Measurements from ENCODE around the gene FRMD3.
A peak's percentile ranks its signal among the peaks of the same experiment; 100 is the strongest.

The FRMD3 gene

GRCh38 chr9:83538172-83538889 lies at the start of gene FRMD3:
Gene FRMD3, minus strand, starts transcription at chr9:83538401. Its CDS starts 170 bp downstream, at chr9:83538231.
- DNase-seq = peak; percentile 86

- no peak for DNase-seq
Observed at GRCh38 chr9:83584995-83585394, 46.8 kb upstream of the FRMD3 start.

DNA sequence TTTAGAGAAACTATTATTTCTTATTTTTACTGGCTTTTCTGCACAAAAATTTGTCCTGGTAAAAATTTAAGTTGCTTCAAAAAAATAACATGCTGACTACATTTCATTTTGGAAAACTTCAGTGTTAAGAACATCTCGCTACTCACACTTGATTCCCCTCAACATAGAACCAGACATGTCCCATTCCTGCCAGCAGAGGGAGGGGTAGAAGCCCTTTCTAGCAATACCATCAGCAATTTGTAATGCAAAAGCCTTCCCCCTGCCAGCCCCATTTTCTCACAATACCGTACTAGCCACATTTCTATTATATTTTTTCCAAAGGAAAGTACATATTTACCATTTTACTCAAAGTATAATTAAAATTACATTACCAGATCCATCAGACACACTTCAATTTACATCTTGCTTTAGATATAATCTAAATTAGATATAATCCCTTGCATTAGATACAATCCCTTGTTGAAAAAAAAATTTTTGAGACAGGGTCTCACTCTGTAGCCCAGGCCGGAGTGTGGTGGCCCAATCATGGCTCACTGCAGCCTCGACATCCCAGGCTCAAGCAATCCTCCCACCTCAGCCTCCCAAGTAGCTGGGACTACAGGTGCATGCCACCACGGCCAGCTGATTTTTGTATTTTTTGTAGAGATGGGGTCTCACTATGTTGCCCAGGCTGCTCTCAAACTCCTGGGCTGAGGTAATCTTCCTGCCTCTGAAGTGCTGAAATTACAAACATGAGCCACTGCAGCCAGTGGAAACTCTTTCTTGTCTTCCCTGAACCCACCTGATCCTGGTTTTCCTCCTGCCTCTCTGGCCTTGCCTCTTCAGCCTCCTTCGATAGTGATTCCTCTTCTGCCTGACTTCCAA lies 45.2 kb upstream of the FRMD3 start:
- peak; percentile 37 for DNase-seq

DNA sequence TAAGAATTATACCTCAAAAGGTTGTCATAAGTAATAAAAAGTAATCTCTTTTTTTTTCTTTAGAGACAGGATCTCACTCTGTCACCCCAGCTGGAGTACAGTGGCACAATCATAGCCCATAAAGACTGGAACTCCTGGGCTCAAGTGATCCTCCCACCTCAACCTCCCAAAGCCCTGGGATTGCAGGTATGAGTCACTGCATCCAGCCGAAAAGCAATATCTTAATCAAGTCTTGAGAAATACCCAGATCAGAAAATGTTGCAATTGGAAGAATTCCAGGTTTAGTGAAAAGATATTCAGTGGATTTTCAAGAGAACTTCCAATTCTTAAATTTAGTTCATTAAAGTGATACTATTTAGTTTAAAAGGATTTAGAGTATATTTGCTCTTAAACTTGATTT lies 43.8 kb upstream of the FRMD3 start:
- DNase-seq = no peak

GRCh38 chr9:83574482-83574881 lies 36.3 kb upstream of the FRMD3 start:
- no peak for DNase-seq

- DNase-seq = peak; percentile 76
Observed at GRCh38 chr9:83572524-83572923, 34.3 kb upstream of the FRMD3 start.

DNA sequence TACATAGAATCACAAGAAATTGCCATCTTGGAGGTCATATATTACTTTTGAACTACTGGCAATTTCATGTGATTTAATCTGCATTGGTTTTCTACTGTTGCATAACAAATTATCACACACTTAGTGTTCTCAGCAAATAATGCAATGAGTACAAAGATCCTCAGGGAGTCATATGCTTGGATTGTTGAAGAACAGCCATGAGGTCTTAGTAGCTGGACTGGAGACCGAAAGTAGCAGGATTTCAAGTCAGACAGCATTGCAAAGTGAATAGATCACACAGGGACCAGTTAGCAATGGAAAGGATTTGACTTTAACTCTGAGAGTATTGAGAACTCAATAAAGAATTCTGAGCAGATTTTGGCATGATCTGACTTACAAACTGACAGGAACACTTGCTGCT lies 32.2 kb upstream of the FRMD3 start:
- peak; percentile 3 for DNase-seq

- DNase-seq = peak; percentile 58
Observed at GRCh38 chr9:83569326-83569725, 31.1 kb upstream of the FRMD3 start.

DNA sequence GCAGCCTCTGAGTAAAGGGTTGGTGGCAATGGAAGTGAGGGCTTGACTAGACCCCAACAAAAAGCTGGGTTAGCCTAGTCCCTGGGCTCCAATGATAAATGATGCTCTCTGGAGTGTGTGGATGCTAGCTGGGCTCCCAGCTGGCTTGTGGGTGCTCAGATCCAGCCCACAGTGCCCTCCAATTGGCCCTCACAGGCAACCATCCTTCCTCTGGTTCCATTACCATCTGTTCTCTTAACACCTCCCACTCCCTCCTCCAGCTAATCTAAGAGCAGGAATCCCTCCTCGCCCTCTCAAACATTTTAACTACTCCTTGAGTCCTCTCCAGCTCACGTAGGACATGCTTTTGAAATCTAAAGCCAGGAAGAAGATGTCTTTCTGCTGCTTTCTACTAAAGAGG lies 25.2 kb upstream of the FRMD3 start:
- no peak for DNase-seq

DNA sequence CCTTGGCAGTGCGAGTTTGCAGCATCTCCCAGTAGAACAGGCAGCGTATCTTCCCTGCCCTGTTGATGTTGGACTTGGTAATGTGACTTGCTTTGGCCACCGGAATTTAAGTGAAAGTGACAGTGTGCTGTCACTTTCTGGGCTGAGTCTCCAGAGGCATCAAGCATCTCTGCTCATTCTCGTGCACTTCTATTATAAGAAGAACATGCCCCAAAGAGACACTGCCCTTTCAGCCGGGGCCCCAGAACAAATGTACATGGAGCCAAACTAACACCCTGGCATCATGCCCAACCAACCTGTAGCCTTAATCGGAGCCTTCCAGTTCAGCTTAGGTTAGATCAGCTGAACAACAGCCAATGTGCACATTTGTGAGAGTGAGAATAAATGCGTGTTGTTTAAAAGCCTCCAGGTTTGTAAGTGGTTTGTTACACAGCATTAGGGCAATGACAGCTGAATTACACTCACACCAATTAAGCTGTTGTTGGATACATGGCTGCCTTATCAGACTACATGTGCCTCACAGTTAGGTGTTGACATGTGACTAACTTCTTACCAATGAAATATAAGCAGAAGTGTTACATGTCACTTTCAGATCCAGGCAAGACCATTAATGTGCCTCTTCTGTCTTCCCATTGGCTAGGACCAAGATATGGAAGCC lies 22.1 kb upstream of the FRMD3 start:
- no peak for DNase-seq

DNA sequence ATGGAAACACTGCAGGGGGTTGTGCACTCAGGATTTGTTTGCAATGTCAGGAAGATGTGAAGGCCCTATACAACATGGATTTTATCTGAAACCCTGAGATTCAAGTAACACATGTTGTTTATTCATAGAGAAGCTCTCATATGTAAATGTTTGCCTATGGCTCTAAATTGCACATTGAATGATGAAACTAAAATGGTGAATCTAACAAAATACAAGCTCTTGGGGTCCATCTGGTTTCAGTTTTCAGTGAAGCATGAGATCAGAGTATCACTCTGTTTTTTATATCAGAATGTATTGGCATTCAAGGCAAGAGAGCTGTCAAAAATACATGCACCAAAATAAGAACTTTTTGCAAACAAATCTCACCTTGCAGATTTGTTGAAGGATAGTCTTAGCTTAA lies 19.6 kb upstream of the FRMD3 start:
- DNase-seq = no peak

DNA sequence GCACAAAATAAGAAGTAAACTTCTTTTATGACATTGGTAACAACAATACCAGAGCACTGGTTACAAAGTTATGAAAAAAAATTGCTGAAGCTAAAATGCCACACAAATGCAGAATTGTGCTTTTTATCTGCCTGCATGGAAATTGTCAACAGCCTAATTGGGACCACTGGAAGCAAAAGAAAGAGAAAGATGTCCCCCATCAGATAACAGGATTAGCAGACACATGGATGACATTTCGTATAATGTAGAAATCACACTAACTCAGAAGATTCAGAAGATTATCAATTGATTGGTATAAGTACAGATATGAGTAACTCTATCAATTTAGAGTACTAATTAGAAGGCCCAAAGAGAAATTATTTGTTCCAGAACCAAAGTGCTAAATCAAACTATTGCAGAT lies 19.1 kb upstream of the FRMD3 start:
- no peak for DNase-seq

DNA sequence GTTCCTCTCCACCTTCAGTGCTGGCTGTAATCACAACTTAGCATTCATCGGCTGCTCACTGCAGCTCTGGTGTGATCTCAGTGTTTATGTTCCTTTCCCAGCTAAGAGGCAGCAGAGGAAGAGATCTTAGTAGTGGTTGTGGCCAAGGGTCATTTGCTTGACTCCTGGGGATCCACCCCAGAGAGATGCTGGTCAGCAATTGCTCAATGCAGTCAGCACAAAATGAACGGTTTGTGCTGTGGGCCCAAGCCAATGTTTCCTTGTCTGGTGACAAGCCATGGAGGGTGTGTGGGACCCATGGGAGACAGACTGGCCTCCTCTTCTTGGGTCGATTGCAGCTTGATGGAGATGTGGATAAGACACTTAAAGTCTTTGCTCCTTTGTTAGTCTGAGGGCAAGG lies 16.1 kb upstream of the FRMD3 start:
- DNase-seq = no peak

GRCh38 chr9:83544002-83544698 lies 5.9 kb upstream of the FRMD3 start:
- peak; percentile 74 for DNase-seq

DNA sequence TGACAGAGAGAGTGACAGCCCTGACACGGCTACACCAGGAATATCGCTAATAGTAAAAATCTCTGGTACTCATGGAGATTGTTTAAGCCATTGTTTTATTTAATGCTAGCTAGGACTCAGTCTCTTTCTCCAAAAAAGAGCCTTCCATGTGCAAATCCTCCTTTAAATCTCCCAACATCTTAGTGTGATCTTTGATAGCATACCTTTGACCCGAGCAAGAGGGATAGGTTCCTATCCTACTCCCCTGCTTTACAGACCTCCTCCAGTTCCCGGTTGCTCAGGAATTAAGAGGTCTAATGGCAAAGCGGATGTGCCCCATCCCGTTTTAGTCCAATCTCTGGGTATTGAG lies 663 bp upstream of the FRMD3 start:
- no peak for DNase-seq

- DNase-seq = no peak
Observed at GRCh38 chr9:83537331-83538171, 650 bp downstream of the FRMD3 start.

- no peak for DNase-seq
Observed at GRCh38 chr9:83536332-83536731, 1.9 kb downstream of the FRMD3 start.

- DNase-seq = no peak
Observed at GRCh38 chr9:83535736-83536135, 2.5 kb downstream of the FRMD3 start.

DNA sequence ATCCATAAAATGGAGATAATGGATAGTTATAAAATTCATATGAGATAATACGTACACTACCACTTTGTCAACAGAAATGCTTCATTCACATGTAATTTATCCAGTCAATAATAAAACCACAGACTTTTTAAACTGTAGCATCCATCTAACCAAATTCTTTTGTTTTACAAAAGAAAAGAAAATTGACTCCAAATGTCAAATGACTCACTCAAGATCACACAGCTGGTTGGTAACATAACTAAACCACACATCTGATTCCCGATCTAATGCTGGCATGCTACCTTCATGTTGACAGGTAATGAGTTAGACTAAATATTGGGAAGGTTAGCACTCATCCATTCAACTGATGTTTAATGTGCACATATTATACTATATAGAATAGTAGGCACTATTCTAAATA lies 4.9 kb downstream of the FRMD3 start:
- no peak for DNase-seq

- DNase-seq = no peak
Observed at GRCh38 chr9:83526901-83527300, 11.3 kb downstream of the FRMD3 start.

GRCh38 chr9:83526211-83526610 lies 12.0 kb downstream of the FRMD3 start:
- DNase-seq = no peak

GRCh38 chr9:83523684-83524083 lies 14.5 kb downstream of the FRMD3 start:
- DNase-seq = no peak
